Activated CD4-positive, alpha-beta memory T cell treated with anti-CD3 and anti-CD28 coated beads for 36 hours (primary cell): ENCODE data around the gene NELL2. TPM values are rescaled to one million over a fixed set of nuclear protein-coding genes. Genes with fewer than 3 reads are reported as not detected.

ENCODE experiments used
- CTCF ChIA-PET: fragments of 350-600 bp; sonication (Branson Sonifier 250); formaldehyde crosslinking; loops from one replicate; lab custom pipeline; 2021; ENCODE audit warnings: antibody characterized with exemption, inconsistent platforms; lab: Charles Lee
- POLR2A ChIA-PET: fragments of 350-600 bp; sonication (Branson Sonifier 250); formaldehyde crosslinking; loops from one replicate; lab custom pipeline; 2021; ENCODE audit warnings: antibody characterized with exemption; lab: Charles Lee
- DNase-seq: peaks from one replicate; pipeline ENCODE4 v3.0.0-alpha.2; 2020
- H3K27ac Mint-ChIP-seq: one replicate; pipeline ENCODE4 v1.8.0; 2021; ENCODE audit warnings: mixed read lengths
- H3K27me3 Mint-ChIP-seq: one replicate; pipeline ENCODE4 v1.8.0; 2021; ENCODE audit warnings: mixed read lengths
- H3K36me3 Mint-ChIP-seq: one replicate; pipeline ENCODE4 v1.8.0; 2021; ENCODE audit warnings: mixed read lengths
- H3K4me1 Mint-ChIP-seq: one replicate; pipeline ENCODE4 v1.8.0; 2021; ENCODE audit warnings: low read depth, mixed read lengths
- H3K4me3 Mint-ChIP-seq: one replicate; pipeline ENCODE4 v1.8.0; 2021; ENCODE audit warnings: mild to moderate bottlenecking, mixed read lengths
- H3K9me3 Mint-ChIP-seq: one replicate; pipeline ENCODE4 v1.8.0; 2021; ENCODE audit warnings: mixed read lengths
- intact Hi-C: fragments of 100-400 bp; cut with micrococcal nuclease; formaldehyde crosslinking; loops from one replicate; pipeline ENCODE4 v1.15.1; 2023
- total RNA-seq, 2 experiments: library from RNA; stranded (reverse); gene quantifications; one replicate each; pipeline ENCODE4 v1.2.3, GENCODE V29; 2021

NELL2 gene
- total RNA-seq, 2 experiments from 2014 or later: 40.5 to 43.5 TPM

DNA sequence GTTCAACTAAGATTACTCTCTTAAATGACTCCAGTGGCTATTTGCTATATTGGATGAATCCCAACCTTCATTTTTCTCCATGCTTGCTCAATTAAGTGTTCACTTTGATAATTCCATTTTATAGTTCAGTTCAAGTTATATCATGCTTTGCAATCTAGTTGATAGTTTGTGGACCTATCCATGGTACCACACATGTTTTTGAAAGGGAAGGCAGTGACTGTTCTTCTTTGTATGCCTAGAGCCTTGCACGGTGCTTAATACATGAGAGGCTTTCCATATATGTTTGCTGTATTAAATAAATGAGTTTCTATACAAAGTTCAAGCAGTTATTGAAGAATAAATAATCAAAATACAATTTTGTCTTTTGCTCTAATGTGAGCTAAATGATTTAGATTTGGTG lies 391.3 kb downstream of the NELL2 start:
- Mint-ChIP-seq H3K9me3 (no peaks in the 10 kb centered on the region), H3K36me3 (no peaks in the 10 kb centered on the region), H3K4me1 (no peaks in the 10 kb centered on the region), H3K4me3 (no peak overlapping the region), H3K27me3 (no peaks in the 10 kb centered on the region), H3K27ac (no peak overlapping the region)
- ChIA-PET CTCF (no interaction called here), POLR2A (no interaction called here)
- no peak for DNase-seq
- intact Hi-C loops: no loop called here

GRCh38 chr12:44477331-44477980 lies 398.7 kb downstream of the NELL2 start:
- POLR2A ChIA-PET: no interaction called here
- no peak for DNase-seq

GRCh38 chr12:44476683-44477082 lies 399.4 kb downstream of the NELL2 start:
- no peak for DNase-seq
- Mint-ChIP-seq H3K4me1 (no peaks in the 10 kb centered on the region), H3K36me3 (no peaks in the 10 kb centered on the region), H3K9me3 (peaks cover 28% of the 10 kb centered on the region), H3K4me3 (no peak overlapping the region), H3K27me3 (no peaks in the 10 kb centered on the region), H3K27ac (no peak overlapping the region)
- intact Hi-C loops: no loop called here
- CTCF ChIA-PET: no interaction called here
- POLR2A ChIA-PET: no interaction called here

More at GRCh38 chr12:44477331-44477980, 398.7 kb downstream of the NELL2 start:
- Mint-ChIP-seq H3K27me3 (no peaks in the 10 kb centered on the region), H3K27ac (no peak overlapping the region), H3K4me1 (no peaks in the 10 kb centered on the region), H3K9me3 (peaks cover 28% of the 10 kb centered on the region), H3K4me3 (no peak overlapping the region), H3K36me3 (no peaks in the 10 kb centered on the region)
- CTCF ChIA-PET: interaction anchor here (0.6 kb wide), 1 partner anchor 525 kb away, joined by 3 read pairs; no protein-coding TSS in a partner anchor
- intact Hi-C loops: no loop called here

DNA sequence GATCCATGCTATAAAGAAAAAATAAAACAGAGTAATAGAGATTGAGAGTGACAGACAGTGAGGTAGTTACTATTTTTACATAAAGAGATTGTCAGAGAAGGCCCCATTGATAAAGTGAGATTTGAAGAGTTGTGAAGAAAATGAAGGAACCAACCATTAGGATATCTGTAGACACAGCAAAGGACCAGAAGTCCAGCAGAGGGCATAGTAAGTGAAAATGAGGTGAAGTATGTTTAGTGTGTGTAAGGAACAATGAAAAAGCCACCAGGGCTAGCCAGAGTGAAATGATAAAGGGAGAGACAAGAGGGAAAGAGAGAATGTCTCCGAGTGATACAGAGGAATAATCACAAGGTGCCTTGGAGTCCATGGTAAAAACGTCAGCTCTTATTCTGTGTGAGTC lies 411.0 kb downstream of the NELL2 start:
- no peaks in the 10 kb centered on the region for H3K4me1 Mint-ChIP-seq
- ChIA-PET POLR2A (no interaction called here), CTCF (no interaction called here)
- H3K27me3 Mint-ChIP-seq: no peaks in the 10 kb centered on the region
- H3K9me3 Mint-ChIP-seq: peaks cover 10% of the 10 kb centered on the region
- H3K4me3 Mint-ChIP-seq: no peak overlapping the region
- H3K36me3 Mint-ChIP-seq: no peaks in the 10 kb centered on the region
- intact Hi-C loops: no loop called here
- no peak for DNase-seq
- no peak overlapping the region for H3K27ac Mint-ChIP-seq

GRCh38 chr12:44464180-44464579 lies 411.9 kb downstream of the NELL2 start:
- no peaks in the 10 kb centered on the region for H3K4me1 Mint-ChIP-seq
- ChIA-PET CTCF (no interaction called here), POLR2A (no interaction called here)
- DNase-seq: no peak
- H3K36me3 Mint-ChIP-seq: no peaks in the 10 kb centered on the region
- intact Hi-C loops: no loop called here
- no peak overlapping the region for H3K4me3 Mint-ChIP-seq
- H3K27me3 Mint-ChIP-seq: no peaks in the 10 kb centered on the region
- H3K27ac Mint-ChIP-seq: no peak overlapping the region
- peaks cover 10% of the 10 kb centered on the region for H3K9me3 Mint-ChIP-seq

DNA sequence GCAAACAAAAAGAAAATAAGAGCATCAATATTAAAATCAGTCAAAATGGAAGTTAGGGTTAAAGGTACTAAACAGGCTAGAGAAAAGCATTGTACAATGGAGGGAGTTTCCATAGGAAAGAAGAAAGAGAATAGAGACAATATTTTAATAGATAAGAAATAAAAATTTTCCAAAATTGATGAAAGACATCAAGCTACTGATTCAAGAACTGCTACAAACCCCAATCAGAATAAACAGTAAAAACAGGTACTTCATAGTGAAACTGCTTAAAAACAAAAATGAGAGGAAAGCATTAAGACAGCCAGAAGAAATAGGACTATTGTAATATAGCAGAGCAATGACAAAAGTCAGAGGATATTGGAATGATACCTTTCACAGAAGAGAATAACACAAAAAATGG lies 413.4 kb downstream of the NELL2 start:
- ChIA-PET POLR2A (no interaction called here), CTCF (no interaction called here)
- no peaks in the 10 kb centered on the region for H3K27me3 Mint-ChIP-seq
- no peak for DNase-seq
- intact Hi-C loops: no loop called here
- no peaks in the 10 kb centered on the region for H3K36me3 Mint-ChIP-seq
- peaks cover 10% of the 10 kb centered on the region for H3K9me3 Mint-ChIP-seq
- no peak overlapping the region for H3K27ac Mint-ChIP-seq
- no peak overlapping the region for H3K4me3 Mint-ChIP-seq
- no peaks in the 10 kb centered on the region for H3K4me1 Mint-ChIP-seq

- intact Hi-C loops: no loop called here
- POLR2A ChIA-PET: no interaction called here
- Mint-ChIP-seq H3K27ac (no peak overlapping the region), H3K36me3 (no peaks in the 10 kb centered on the region), H3K27me3 (no peaks in the 10 kb centered on the region), H3K9me3 (no peaks in the 10 kb centered on the region), H3K4me1 (no peaks in the 10 kb centered on the region), H3K4me3 (no peak overlapping the region)
- no peak for DNase-seq
- CTCF ChIA-PET: no interaction called here
Observed at GRCh38 chr12:44460261-44460660, 415.9 kb downstream of the NELL2 start.

DNA sequence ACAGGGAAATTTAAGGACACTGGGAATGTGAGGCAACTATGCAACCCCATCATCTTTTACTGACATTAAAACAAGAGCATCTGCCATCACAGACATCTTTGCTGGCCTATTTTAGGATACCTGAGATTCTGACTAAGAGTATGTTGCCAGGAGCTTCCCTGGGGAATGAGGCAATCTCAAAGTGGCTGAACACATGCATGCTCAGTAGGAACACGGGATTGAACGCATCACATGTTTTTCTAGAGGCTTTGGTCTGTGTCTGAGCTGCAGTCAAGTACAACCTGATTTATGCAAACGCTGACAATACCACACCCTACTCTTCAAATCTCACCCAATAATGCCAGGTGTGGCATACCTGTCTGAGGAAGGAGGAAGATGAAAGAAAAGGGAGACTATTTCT lies 416.5 kb downstream of the NELL2 start:
- CTCF ChIA-PET: no interaction called here
- H3K9me3 Mint-ChIP-seq: no peaks in the 10 kb centered on the region

More for the DNA sequence above, 416.5 kb downstream of the NELL2 start:
- Mint-ChIP-seq H3K4me3 (no peak overlapping the region), H3K27me3 (no peaks in the 10 kb centered on the region), H3K4me1 (no peaks in the 10 kb centered on the region), H3K36me3 (no peaks in the 10 kb centered on the region), H3K27ac (no peak overlapping the region)
- no peak for DNase-seq
- POLR2A ChIA-PET: no interaction called here
- intact Hi-C loops: no loop called here

Other genes starting within 250 kb of the NELL2 start
- gene DBX2, start 174.8 kb upstream of the NELL2 start, total RNA-seq: not detected